SK-N-SH treated with all-trans-retinoic acid at 6 μM for 48 hours (cell line): ENCODE data around the gene AP5Z1.

Experiments used
- ATAC-seq: fragments of 200-7000 bp; cut with Tn5 transposase; 3 replicates; pipeline ENCODE4 v1.9.1; 2020; ENCODE audit warnings: mild to moderate bottlenecking, moderate library complexity
- ARNTL ChIP-seq: fragments of 450-650 bp; formaldehyde crosslinking; IDR thresholded peaks from 2 replicates; pipeline ENCODE4 v1.5.0; 2020; ENCODE audit warnings: low read depth, mild to moderate bottlenecking, moderate library complexity, borderline replicate concordance
- BACH2 ChIP-seq: fragments of 250-450 bp; sonication (Bioruptor Pico); IDR thresholded peaks from 2 replicates; pipeline ENCODE4 v1.9.0; 2021; ENCODE audit warnings: mild to moderate bottlenecking, borderline replicate concordance
- CSDC2 ChIP-seq: fragments of 250-450 bp; sonication (Bioruptor Pico); IDR thresholded peaks from 2 replicates; pipeline ENCODE4 v1.5.0; 2020; ENCODE audit warnings: mild to moderate bottlenecking, moderate library complexity
- ESRRG ChIP-seq: fragments of 250-450 bp; sonication (Bioruptor Pico); IDR thresholded peaks from 2 replicates; pipeline ENCODE4 v1.6.1; 2021; ENCODE audit warnings: mild to moderate bottlenecking
- GLIS3 ChIP-seq: fragments of 250-450 bp; sonication (Bioruptor Pico); IDR thresholded peaks from 2 replicates; pipeline ENCODE4 v1.5.0; 2020; ENCODE audit warnings: mild to moderate bottlenecking, moderate library complexity
- ISL1 ChIP-seq: fragments of 250-450 bp; sonication (Bioruptor Pico); IDR thresholded peaks from 2 replicates; pipeline ENCODE4 v2.1.2; 2022; ENCODE audit warnings: mild to moderate bottlenecking, moderate library complexity
- OSR1 ChIP-seq: fragments of 250-450 bp; sonication (Bioruptor Pico); IDR thresholded peaks from 2 replicates; pipeline ENCODE4 v1.8.0; 2022; ENCODE audit warnings: moderate library complexity, mild to moderate bottlenecking, inconsistent platforms
- PPARA ChIP-seq: fragments of 250-450 bp; sonication (Bioruptor Pico); IDR thresholded peaks from 2 replicates; pipeline ENCODE4 v1.5.0; 2020; ENCODE audit warnings: mild to moderate bottlenecking, borderline replicate concordance
- RARB ChIP-seq: fragments of 250-450 bp; sonication (Bioruptor Pico); IDR thresholded peaks from 2 replicates; pipeline ENCODE4 v1.8.0; 2021; ENCODE audit warnings: mild to moderate bottlenecking, moderate library complexity
- SNAI2 ChIP-seq: fragments of 250-450 bp; sonication (Bioruptor Pico); IDR thresholded peaks from 2 replicates; pipeline ENCODE4 v1.5.0; 2020; ENCODE audit warnings: mild to moderate bottlenecking, moderate library complexity
- TCF4 ChIP-seq: fragments of 250-450 bp; sonication (Bioruptor Pico); IDR thresholded peaks from 2 replicates; pipeline ENCODE4 v1.8.0; 2021; ENCODE audit warnings: mild to moderate bottlenecking, moderate library complexity, borderline replicate concordance
- TOX ChIP-seq: fragments of 250-450 bp; sonication (Bioruptor Pico); IDR thresholded peaks from 2 replicates; pipeline ENCODE4 v1.8.0; 2021; ENCODE audit warnings: mild to moderate bottlenecking, moderate library complexity, borderline replicate concordance
- ZC3H10 ChIP-seq: fragments of 250-450 bp; sonication (Bioruptor Pico); IDR thresholded peaks from 2 replicates; pipeline ENCODE4 v1.5.1; 2021; ENCODE audit warnings: mild to moderate bottlenecking, moderate library complexity
- ZFP3 ChIP-seq: fragments of 250-450 bp; sonication (Bioruptor Pico); IDR thresholded peaks from 2 replicates; pipeline ENCODE4 v1.5.0; 2020; ENCODE audit warnings: mild to moderate bottlenecking, moderate library complexity
- ZNF565 ChIP-seq: fragments of 450-650 bp; formaldehyde crosslinking; conservative IDR thresholded peaks from 2 replicates; pipeline ENCODE4 v1.5.0; 2020; ENCODE audit warnings: low read depth, mild to moderate bottlenecking, moderate library complexity
- ZNF70 ChIP-seq: fragments of 450-650 bp; formaldehyde crosslinking; IDR thresholded peaks from 2 replicates; pipeline ENCODE4 v1.5.0; 2020; ENCODE audit warnings: mild to moderate bottlenecking, moderate library complexity
- ZNF8 ChIP-seq: fragments of 450-650 bp; formaldehyde crosslinking; IDR thresholded peaks from 2 replicates; pipeline ENCODE4 v1.5.0; 2020; ENCODE audit warnings: mild to moderate bottlenecking, moderate library complexity
- TF ChIP-seq, protein P1 (sequence below): fragments of 250-450 bp; sonication (Bioruptor Pico); IDR thresholded peaks from 2 replicates; pipeline ENCODE4 v1.8.0; 2020; ENCODE audit warnings: mild to moderate bottlenecking, moderate library complexity, borderline replicate concordance
- TF ChIP-seq, protein P2 (sequence below): fragments of 250-450 bp; sonication (Bioruptor Pico); IDR thresholded peaks from 2 replicates; pipeline ENCODE4 v1.5.0; 2020; ENCODE audit warnings: mild to moderate bottlenecking, moderate library complexity
- TF ChIP-seq, protein P3 (sequence below): fragments of 250-450 bp; sonication (Bioruptor Pico); IDR thresholded peaks from 2 replicates; pipeline ENCODE4 v1.5.1; 2021; ENCODE audit warnings: mild to moderate bottlenecking, moderate library complexity
- TF ChIP-seq, protein P4 (sequence below): fragments of 250-450 bp; sonication (Bioruptor Pico); IDR thresholded peaks from 2 replicates; pipeline ENCODE4 v1.5.1; 2020; ENCODE audit warnings: low read depth, mild to moderate bottlenecking, moderate library complexity

The AP5Z1 gene

DNA sequence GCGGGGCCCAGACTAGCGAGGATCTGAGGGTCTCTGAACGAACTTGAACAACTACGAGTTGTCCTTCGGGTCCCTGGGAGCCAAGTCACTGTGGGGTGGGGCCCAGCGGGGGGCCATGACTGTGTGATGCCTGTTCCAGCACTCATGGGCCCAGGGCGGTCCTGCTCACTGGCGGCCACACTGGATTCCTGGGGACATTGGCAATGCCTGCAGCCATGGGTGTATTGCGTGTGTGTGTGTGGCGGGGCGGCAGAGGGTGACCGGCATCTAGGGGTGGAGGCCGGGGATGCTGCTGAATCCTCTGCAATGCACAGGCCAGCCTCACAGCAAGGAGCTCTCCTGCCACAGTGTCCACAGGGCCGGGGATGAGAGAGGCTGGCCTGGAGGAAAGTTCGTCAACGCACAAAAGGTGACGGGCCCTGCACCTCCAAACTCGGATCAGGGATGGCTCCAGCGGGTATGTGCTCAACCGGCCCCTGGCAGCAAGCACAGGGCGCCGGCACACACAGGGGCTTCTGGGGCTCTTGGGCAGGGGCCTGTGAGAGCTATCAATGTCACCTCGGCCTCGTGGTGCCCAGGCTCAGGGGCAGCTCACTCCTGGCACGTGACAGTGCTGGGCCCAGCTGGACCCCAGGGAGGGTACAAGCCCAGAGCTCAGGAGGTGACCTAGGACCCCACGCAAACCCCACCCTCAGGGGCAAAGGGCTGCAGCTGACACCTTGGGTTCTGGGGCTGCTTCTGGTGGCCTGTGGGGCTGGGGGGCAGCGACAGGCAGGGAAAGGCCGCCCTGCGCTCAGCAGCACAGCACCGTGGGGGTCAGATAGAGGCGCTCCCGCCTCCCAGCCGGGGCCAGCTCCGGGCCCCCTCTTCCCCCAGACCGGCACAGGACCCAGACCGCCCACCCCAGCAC lies 58.5 kb downstream of the AP5Z1 start:
- TF ChIP-seq GLIS3 (CRISPR knock-in tag) = no peak
- TF ChIP-seq TCF4 (CRISPR knock-in tag) = no peak
- TF ChIP-seq, protein P1, sequence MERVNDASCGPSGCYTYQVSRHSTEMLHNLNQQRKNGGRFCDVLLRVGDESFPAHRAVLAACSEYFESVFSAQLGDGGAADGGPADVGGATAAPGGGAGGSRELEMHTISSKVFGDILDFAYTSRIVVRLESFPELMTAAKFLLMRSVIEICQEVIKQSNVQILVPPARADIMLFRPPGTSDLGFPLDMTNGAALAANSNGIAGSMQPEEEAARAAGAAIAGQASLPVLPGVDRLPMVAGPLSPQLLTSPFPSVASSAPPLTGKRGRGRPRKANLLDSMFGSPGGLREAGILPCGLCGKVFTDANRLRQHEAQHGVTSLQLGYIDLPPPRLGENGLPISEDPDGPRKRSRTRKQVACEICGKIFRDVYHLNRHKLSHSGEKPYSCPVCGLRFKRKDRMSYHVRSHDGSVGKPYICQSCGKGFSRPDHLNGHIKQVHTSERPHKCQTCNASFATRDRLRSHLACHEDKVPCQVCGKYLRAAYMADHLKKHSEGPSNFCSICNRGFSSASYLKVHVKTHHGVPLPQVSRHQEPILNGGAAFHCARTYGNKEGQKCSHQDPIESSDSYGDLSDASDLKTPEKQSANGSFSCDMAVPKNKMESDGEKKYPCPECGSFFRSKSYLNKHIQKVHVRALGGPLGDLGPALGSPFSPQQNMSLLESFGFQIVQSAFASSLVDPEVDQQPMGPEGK (CRISPR knock-in tag) = no peak
- no peak for TF ChIP-seq PPARA
- TF ChIP-seq, protein P2, sequence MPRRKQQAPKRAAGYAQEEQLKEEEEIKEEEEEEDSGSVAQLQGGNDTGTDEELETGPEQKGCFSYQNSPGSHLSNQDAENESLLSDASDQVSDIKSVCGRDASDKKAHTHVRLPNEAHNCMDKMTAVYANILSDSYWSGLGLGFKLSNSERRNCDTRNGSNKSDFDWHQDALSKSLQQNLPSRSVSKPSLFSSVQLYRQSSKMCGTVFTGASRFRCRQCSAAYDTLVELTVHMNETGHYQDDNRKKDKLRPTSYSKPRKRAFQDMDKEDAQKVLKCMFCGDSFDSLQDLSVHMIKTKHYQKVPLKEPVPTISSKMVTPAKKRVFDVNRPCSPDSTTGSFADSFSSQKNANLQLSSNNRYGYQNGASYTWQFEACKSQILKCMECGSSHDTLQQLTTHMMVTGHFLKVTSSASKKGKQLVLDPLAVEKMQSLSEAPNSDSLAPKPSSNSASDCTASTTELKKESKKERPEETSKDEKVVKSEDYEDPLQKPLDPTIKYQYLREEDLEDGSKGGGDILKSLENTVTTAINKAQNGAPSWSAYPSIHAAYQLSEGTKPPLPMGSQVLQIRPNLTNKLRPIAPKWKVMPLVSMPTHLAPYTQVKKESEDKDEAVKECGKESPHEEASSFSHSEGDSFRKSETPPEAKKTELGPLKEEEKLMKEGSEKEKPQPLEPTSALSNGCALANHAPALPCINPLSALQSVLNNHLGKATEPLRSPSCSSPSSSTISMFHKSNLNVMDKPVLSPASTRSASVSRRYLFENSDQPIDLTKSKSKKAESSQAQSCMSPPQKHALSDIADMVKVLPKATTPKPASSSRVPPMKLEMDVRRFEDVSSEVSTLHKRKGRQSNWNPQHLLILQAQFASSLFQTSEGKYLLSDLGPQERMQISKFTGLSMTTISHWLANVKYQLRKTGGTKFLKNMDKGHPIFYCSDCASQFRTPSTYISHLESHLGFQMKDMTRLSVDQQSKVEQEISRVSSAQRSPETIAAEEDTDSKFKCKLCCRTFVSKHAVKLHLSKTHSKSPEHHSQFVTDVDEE (CRISPR knock-in tag) = no peak
- TF ChIP-seq, all 23 proteins: peak for 0

DNA sequence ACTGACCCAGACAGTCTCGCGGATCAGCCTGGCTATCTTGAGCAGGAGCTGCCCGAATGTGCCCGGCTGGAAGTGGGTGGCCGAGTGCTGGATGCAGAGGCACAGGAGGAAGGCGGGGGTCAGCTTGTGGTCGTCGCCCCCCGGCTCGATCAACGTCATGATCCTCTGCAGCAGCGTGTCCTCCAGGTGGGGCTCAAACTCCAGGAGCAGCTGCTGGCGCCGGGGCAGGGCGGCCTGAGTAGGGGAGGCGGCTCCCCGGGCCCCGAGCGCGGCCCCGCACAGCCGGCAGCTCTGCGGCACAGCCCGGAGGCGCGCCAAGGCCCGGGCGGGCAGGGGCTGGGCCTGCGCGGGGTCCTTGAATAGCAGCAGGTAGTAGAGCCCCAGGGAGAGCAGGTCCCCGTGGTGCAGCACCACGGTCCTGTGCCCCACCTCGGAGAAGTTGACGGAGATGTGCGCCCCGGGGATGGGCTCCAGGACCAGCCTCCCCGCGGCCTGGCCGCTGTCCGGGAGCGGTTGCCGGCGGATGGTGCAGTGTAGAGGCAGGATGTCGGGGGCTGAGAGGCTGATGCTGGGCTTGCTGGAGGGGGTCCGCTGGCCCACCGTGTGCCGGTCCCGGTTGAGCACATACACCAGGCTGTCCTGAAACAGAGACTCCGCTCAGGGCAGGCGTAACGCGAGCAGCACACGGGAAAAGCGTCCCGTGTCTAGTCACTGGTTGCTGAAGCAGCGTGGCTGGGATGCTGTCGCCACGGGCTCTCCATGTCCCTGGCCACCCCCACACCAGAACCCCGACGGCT lies 59.4 kb downstream of the AP5Z1 start:
- ATAC-seq = no peak
- no peak for TF ChIP-seq ARNTL (CRISPR knock-in tag)
- TF ChIP-seq, protein P3, sequence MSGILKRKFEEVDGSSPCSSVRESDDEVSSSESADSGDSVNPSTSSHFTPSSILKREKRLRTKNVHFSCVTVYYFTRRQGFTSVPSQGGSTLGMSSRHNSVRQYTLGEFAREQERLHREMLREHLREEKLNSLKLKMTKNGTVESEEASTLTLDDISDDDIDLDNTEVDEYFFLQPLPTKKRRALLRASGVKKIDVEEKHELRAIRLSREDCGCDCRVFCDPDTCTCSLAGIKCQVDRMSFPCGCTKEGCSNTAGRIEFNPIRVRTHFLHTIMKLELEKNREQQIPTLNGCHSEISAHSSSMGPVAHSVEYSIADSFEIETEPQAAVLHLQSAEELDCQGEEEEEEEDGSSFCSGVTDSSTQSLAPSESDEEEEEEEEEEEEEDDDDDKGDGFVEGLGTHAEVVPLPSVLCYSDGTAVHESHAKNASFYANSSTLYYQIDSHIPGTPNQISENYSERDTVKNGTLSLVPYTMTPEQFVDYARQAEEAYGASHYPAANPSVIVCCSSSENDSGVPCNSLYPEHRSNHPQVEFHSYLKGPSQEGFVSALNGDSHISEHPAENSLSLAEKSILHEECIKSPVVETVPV = no peak
- no peak for TF ChIP-seq TCF4 (CRISPR knock-in tag)
- TF ChIP-seq ZNF565 (CRISPR knock-in tag) = no peak
- TF ChIP-seq PPARA = no peak
- no peak for TF ChIP-seq ZNF8 (CRISPR knock-in tag)
- TF ChIP-seq ISL1 (CRISPR knock-in tag) = no peak
- TF ChIP-seq ESRRG (CRISPR knock-in tag) = no peak
- no peak for TF ChIP-seq CSDC2 (CRISPR knock-in tag)
- TF ChIP-seq TOX = no peak
- no peak for TF ChIP-seq RARB (CRISPR knock-in tag)
- TF ChIP-seq, protein P4, sequence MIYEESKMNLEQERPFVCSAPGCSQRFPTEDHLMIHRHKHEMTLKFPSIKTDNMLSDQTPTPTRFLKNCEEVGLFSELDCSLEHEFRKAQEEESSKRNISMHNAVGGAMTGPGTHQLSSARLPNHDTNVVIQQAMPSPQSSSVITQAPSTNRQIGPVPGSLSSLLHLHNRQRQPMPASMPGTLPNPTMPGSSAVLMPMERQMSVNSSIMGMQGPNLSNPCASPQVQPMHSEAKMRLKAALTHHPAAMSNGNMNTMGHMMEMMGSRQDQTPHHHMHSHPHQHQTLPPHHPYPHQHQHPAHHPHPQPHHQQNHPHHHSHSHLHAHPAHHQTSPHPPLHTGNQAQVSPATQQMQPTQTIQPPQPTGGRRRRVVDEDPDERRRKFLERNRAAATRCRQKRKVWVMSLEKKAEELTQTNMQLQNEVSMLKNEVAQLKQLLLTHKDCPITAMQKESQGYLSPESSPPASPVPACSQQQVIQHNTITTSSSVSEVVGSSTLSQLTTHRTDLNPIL = no peak
- no peak for TF ChIP-seq ZFP3 (CRISPR knock-in tag)
- no peak for TF ChIP-seq OSR1 (CRISPR knock-in tag)
- TF ChIP-seq GLIS3 (CRISPR knock-in tag) = no peak

More for the DNA sequence above, 58.5 kb downstream of the AP5Z1 start:
- no peak for ATAC-seq

DNA sequence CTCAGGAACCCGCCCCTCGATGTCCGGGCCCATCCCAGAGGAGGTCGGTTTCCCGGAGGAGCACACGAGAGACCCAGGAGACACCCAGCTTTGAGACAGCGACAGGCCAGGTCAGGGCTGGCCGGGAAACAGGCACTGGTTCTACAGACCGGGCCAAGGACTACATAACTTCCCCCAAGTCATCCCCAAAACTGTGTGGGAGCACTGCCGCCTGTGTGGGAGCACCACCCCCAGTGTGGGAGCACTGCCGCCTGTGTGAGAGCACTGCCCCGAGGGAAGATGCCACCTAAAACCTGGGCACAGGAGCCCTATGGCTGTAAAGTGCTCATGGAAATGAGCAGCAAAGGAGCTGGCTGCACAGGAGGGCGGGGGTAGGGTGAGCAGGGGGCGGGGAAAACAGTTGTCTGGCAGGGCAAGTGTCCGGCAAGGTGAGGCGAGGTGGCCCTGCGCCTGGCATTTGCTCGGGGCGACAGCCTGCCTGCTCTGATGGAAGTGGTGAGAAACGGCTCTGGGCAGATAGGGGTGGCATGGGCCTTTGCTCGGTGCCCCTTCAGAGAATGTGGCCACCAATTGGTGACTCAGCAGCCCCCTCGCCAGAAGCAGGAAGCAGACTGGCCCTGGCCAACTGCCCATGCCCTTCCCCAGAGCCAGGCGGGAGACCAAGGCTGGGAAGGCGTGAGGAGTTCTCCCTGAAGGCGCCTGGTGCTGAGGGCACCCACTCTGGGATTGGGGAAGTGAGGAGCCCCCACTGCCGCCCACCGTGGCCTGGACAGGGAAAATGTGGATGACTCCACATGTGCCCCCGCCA lies 60.2 kb downstream of the AP5Z1 start:
- TF ChIP-seq ZC3H10 (CRISPR knock-in tag) (no peak), ZNF565 (CRISPR knock-in tag) (no peak), ZFP3 (CRISPR knock-in tag) (no peak), ZNF8 (CRISPR knock-in tag) (no peak), ZNF70 (CRISPR knock-in tag) (no peak), SNAI2 (no peak), ISL1 (CRISPR knock-in tag) (no peak), BACH2 (CRISPR knock-in tag) (no peak), TCF4 (CRISPR knock-in tag) (no peak), PPARA (no peak)
- TF ChIP-seq, protein P1 (CRISPR knock-in tag) = no peak
- ATAC-seq = peak; percentile 24; the same call in 2 of the 3 replicates
